HG03354 (cell line): Measurements from ENCODE around the gene COL2A1.

Source experiments
- ATAC-seq: cut with Tn5 transposase; IDR thresholded peaks from one replicate; pipeline ENCODE4 v1.9.1; 2021; ENCODE audit warnings: mild to moderate bottlenecking; ENCODE audit not compliant: unreplicated experiment, poor library complexity, severe bottlenecking

The COL2A1 gene

GRCh38 chr12:47980779-47981495 is 23.3 kb downstream of the COL2A1 start:
- ATAC-seq, result no peak

GRCh38 chr12:47980197-47980596 is 24.1 kb downstream of the COL2A1 start:
- ATAC-seq, result no peak

- no peak for ATAC-seq
Observed at GRCh38 chr12:47979686-47980085, 24.6 kb downstream of the COL2A1 start.

- no peak for ATAC-seq
Observed at GRCh38 chr12:47979166-47979565, 25.1 kb downstream of the COL2A1 start.

- ATAC-seq, result no peak
Observed at GRCh38 chr12:47978598-47978873, 25.7 kb downstream of the COL2A1 start.

- no peak for ATAC-seq
Observed at GRCh38 chr12:47977772-47978597, 26.3 kb downstream of the COL2A1 start.

- ATAC-seq, result no peak
Observed at GRCh38 chr12:47977046-47977771, 27.1 kb downstream of the COL2A1 start.

GRCh38 chr12:47975816-47976215 is 28.5 kb downstream of the COL2A1 start:
- no peak for ATAC-seq

- no peak for ATAC-seq
Observed at GRCh38 chr12:47975036-47975620, 29.1 kb downstream of the COL2A1 start.

- no peak for ATAC-seq
Observed at GRCh38 chr12:47973870-47974269, 30.4 kb downstream of the COL2A1 start.

GRCh38 chr12:47972895-47973294 is 31.4 kb downstream of the COL2A1 start:
- ATAC-seq, result no peak

GRCh38 chr12:47970843-47971242 is 33.4 kb downstream of the COL2A1 start:
- no peak for ATAC-seq

GRCh38 chr12:47969845-47970244 is 34.4 kb downstream of the COL2A1 start:
- no peak for ATAC-seq

- ATAC-seq, result no peak
Observed at GRCh38 chr12:47967461-47968321, 36.6 kb downstream of the COL2A1 start.

- no peak for ATAC-seq
Observed at GRCh38 chr12:47965581-47965980, 38.7 kb downstream of the COL2A1 start.

GRCh38 chr12:47964106-47964728 is 40.1 kb downstream of the COL2A1 start:
- ATAC-seq, result peak; percentile 9

GRCh38 chr12:47963340-47964040 is 40.8 kb downstream of the COL2A1 start, which contains the start of gene TMEM106C:
Gene TMEM106C (plus strand): TSS chr12:47963596. CDS start chr12:47964237, 641 bp downstream.
- peak; percentile 88 for ATAC-seq

GRCh38 chr12:47962198-47962597 is 42.1 kb downstream of the COL2A1 start:
- no peak for ATAC-seq
